ENCODE measurements around the gene ENO2.

ENO2 gene

GRCh38 chr12:6948873-6949594 lies 34.7 kb downstream of the ENO2 start:
- DNase-seq (ENCODE audit: low read depth), result no peak

GRCh38 chr12:6950401-6950801 lies 36.0 kb downstream of the ENO2 start:
- DNase-seq (ENCODE audit: low read depth), result no peak

GRCh38 chr12:6950811-6951540 lies 36.6 kb downstream of the ENO2 start, which contains the start of gene PTPN6:
TSS of gene PTPN6 (plus strand) at chr12:6951356. CDS start at chr12:6951513, 157 bp downstream.
- peak; percentile 65 for DNase-seq (ENCODE audit: low read depth)

- DNase-seq (ENCODE audit: low read depth), result no peak
These were observed 37.3 kb downstream of the ENO2 start for GRCh38 chr12:6951551-6952120.

GRCh38 chr12:6952121-6952862 lies 37.9 kb downstream of the ENO2 start:
- no peak for DNase-seq (ENCODE audit: low read depth)

GRCh38 chr12:6952863-6953441 lies 38.6 kb downstream of the ENO2 start:
- no peak for DNase-seq (ENCODE audit: low read depth)

GRCh38 chr12:6953442-6954315 lies 39.3 kb downstream of the ENO2 start:
- DNase-seq (ENCODE audit: low read depth), result peak; percentile 80

GRCh38 chr12:6954316-6955107 lies 40.1 kb downstream of the ENO2 start:
- no peak for DNase-seq (ENCODE audit: low read depth)

GRCh38 chr12:6955108-6956020 lies 41.0 kb downstream of the ENO2 start:
- no peak for DNase-seq (ENCODE audit: low read depth)

GRCh38 chr12:6956021-6956727 lies 41.8 kb downstream of the ENO2 start:
- DNase-seq (ENCODE audit: low read depth), result no peak

GRCh38 chr12:6957151-6957701 lies 42.8 kb downstream of the ENO2 start:
- DNase-seq (ENCODE audit: low read depth), result no peak

GRCh38 chr12:6957741-6958608 lies 43.6 kb downstream of the ENO2 start:
- DNase-seq (ENCODE audit: low read depth), result no peak

GRCh38 chr12:6958609-6959057 lies 44.3 kb downstream of the ENO2 start:
- no peak for DNase-seq (ENCODE audit: low read depth)

GRCh38 chr12:6959058-6959804 lies 44.9 kb downstream of the ENO2 start:
- peak; percentile 62 for DNase-seq (ENCODE audit: low read depth)

GRCh38 chr12:6959805-6960592 lies 45.6 kb downstream of the ENO2 start:
- DNase-seq (ENCODE audit: low read depth), result no peak
